ACHN (cell line): Measurements from ENCODE around the gene BNC2.

Experiments used
- DNase-seq: peaks from one replicate; pipeline ENCODE4 v3.0.0-alpha.2; 2015
- in situ Hi-C: cut with HindIII; loops from 2 replicates; pipeline ENCODE4 v1.10.0; 2017; ENCODE audit warnings: low sequenced_read_pairs, low pct_ligation_motif_present, low pct_unique_long_range_greater_than_20kb

The BNC2 gene

GRCh38 chr9:16601991-16602390 lies 268.5 kb downstream of the BNC2 start:
- no peak for DNase-seq
- in situ Hi-C loops, result no loop called here

- no peak for DNase-seq
- in situ Hi-C loops, result no loop called here
Observed at GRCh38 chr9:16598316-16598715, 272.2 kb downstream of the BNC2 start.

- no peak for DNase-seq
- in situ Hi-C loops, result no loop called here
Observed at GRCh38 chr9:16597136-16597535, 273.3 kb downstream of the BNC2 start.

GRCh38 chr9:16595227-16595626 lies 275.2 kb downstream of the BNC2 start:
- in situ Hi-C loops, result no loop called here
- no peak for DNase-seq

- in situ Hi-C loops, result no loop called here
Observed at GRCh38 chr9:16594787-16595186, 275.7 kb downstream of the BNC2 start.

GRCh38 chr9:16593746-16594145 lies 276.7 kb downstream of the BNC2 start:
- in situ Hi-C loops, result no loop called here
- no peak for DNase-seq

More at GRCh38 chr9:16594787-16595186, 275.7 kb downstream of the BNC2 start:
- no peak for DNase-seq

GRCh38 chr9:16591092-16591491 lies 279.4 kb downstream of the BNC2 start:
- no peak for DNase-seq
- in situ Hi-C loops, result no loop called here

GRCh38 chr9:16585591-16585990 lies 284.9 kb downstream of the BNC2 start:
- in situ Hi-C loops, result no loop called here
- no peak for DNase-seq

GRCh38 chr9:16579872-16580432 lies 290.5 kb downstream of the BNC2 start:
- in situ Hi-C loops, result no loop called here
- DNase-seq, result no peak

- in situ Hi-C loops, result no loop called here
Observed at GRCh38 chr9:16575986-16576245, 294.6 kb downstream of the BNC2 start.

GRCh38 chr9:16575142-16575985 lies 295.1 kb downstream of the BNC2 start:
- in situ Hi-C loops, result no loop called here
- peak; percentile 11 for DNase-seq

More at GRCh38 chr9:16575986-16576245, 294.6 kb downstream of the BNC2 start:
- no peak for DNase-seq

- in situ Hi-C loops, result no loop called here
- DNase-seq, result no peak
Observed at GRCh38 chr9:16572005-16572734, 298.3 kb downstream of the BNC2 start.

GRCh38 chr9:16571127-16571802 lies 299.2 kb downstream of the BNC2 start:
- in situ Hi-C loops, result no loop called here
- no peak for DNase-seq

- in situ Hi-C loops, result no loop called here
- no peak for DNase-seq
Observed at GRCh38 chr9:16563446-16563845, 307.0 kb downstream of the BNC2 start.

GRCh38 chr9:16561121-16561520 lies 309.3 kb downstream of the BNC2 start:
- in situ Hi-C loops, result no loop called here
- DNase-seq, result no peak

GRCh38 chr9:16559418-16560188 lies 310.9 kb downstream of the BNC2 start:
- no peak for DNase-seq
- in situ Hi-C loops, result no loop called here

GRCh38 chr9:16555802-16556201 lies 314.7 kb downstream of the BNC2 start:
- DNase-seq, result no peak
- in situ Hi-C loops, result no loop called here

- no peak for DNase-seq
- in situ Hi-C loops, result no loop called here
Observed at GRCh38 chr9:16553869-16554540, 316.5 kb downstream of the BNC2 start.
